GM18909 (cell line): ENCODE measurements around the gene TMEM200C.

ENCODE experiments used
- ATAC-seq: cut with Tn5 transposase; IDR thresholded peaks from one replicate; pipeline ENCODE4 v1.9.1; 2021; ENCODE audit warnings: mild to moderate bottlenecking; ENCODE audit not compliant: unreplicated experiment, poor library complexity

The TMEM200C gene

DNA sequence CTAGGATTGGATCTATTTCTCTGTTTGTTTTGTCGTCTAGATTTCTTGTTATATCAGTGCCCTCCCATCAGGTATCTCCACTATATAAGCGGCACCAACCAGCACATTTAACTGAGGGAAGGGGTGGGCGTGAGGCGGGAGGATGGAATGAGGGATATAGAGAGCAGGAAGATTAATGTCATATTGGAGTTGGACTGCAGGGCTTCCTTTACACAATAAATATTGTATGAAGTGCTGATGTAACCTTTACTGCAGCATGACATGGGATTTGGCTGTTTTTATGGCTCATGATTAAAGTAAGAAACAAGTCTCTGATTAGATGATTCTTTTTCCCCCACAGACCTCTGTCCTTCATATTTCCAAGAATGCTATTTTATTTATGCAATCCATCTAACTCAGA, 54.8 kb downstream of the TMEM200C start:
- no peak for ATAC-seq

- no peak for ATAC-seq
Observed at GRCh38 chr18:5840025-5840424, 55.3 kb downstream of the TMEM200C start.

GRCh38 chr18:5839102-5839501, 56.2 kb downstream of the TMEM200C start:
- ATAC-seq: no peak
